ENCODE data around the gene TMEM204.
"Not testable (repeated sequence)": the region's sequence is repeated elsewhere in the genome, so short reads cannot be mapped to it uniquely, and the experiment has no call there.

Gene TMEM204

DNA sequence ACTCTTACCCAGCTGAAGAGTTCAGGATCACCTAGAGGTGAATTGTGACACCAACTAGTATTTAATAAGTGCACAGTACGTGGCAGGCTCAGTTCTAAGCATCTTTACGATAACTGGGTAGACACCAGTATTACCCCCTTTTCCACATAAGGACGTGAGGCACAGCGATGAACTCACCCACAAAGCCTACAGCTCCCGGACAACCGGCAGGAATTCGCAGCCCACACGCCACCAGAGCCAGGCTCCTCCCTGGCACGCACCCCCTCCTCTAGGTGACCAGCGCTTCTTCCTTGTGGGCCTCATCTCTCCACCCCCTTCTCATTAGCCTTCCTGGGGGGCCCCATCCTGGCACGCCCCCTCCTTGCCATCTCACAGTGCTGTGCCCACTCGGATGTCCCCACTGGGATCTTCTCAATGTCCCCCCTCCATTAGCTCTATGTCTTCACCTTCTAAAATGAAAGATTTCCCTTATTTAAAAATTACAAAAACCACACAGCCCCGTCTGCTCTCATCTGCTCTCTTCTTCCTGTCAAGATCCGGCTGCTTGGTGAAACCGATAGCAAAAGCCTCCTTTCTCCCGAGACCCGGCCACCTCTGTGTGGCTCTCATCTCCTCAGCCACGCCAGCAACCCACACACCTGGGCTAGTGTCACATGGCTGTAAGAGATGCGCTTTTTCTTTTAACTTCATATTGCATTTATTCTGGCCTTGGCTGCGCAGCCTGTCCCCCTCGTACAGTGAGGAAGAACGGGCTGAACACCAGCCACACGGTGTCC lies 57.7 kb downstream of the TMEM204 start:
- no peak overlapping the region for H3K27ac ChIP-seq
- no peak for TF ChIP-seq CTCF (conservative IDR thresholded peaks at IDR 0.05)

- H3K27ac ChIP-seq: no peak overlapping the region
- TF ChIP-seq CTCF (conservative IDR thresholded peaks at IDR 0.05): no peak
These were observed 59.0 kb downstream of the TMEM204 start for GRCh38 chr16:1592446-1592845.

DNA sequence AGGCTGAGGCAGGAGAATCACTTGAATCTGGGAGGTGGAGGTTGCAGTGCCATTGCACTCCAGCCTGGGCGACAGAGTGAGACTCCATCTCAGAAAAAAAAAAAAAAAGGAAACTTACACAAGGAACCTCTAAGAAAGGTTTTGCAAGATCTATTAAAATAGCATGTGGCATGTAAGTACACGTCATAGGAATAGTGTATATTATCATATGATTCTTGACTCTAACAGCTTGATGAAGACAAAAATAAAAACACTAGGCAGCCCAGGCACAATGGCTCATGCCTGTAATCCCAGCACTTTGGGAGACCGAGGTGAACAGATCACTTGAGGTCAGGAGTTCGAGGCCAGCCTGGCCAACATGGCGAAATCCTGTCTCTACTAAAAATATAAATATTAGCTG lies 62.0 kb downstream of the TMEM204 start:
- H3K27ac ChIP-seq: not testable (repeated sequence)

GRCh38 chr16:1596516-1596915 lies 63.0 kb downstream of the TMEM204 start:
- no peak overlapping the region for H3K27ac ChIP-seq
- no peak for TF ChIP-seq CTCF (conservative IDR thresholded peaks at IDR 0.05)

DNA sequence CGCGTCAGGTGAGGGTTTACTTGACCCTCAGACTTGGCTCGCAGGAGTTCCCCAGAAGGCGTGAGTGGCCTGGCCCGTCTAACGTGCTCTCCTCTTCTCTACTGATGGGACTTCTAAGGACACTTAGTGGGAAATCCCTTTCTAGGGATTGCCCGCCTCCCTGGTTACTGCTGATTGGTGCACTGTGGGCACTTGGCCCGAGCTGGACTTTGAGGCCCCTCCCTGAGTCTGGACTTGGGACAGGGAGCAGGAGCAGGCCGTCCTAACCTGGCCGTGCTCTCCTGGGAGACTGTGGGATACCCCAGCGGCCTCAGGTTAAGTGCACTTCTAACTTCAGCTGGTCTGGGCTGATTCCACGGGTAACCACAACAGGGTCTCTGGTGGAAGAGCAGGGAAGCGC lies 63.7 kb downstream of the TMEM204 start:
- TF ChIP-seq CTCF (conservative IDR thresholded peaks at IDR 0.05): no peak
- no peak overlapping the region for H3K27ac ChIP-seq

GRCh38 chr16:1601031-1601430 lies 67.6 kb downstream of the TMEM204 start:
- TF ChIP-seq CTCF (conservative IDR thresholded peaks at IDR 0.05): no peak

GRCh38 chr16:1601489-1601888 lies 68.0 kb downstream of the TMEM204 start:
- no peak for TF ChIP-seq CTCF (conservative IDR thresholded peaks at IDR 0.05)
- no peak overlapping the region for H3K27ac ChIP-seq

More at GRCh38 chr16:1601031-1601430, 67.6 kb downstream of the TMEM204 start:
- H3K27ac ChIP-seq: no peak overlapping the region

DNA sequence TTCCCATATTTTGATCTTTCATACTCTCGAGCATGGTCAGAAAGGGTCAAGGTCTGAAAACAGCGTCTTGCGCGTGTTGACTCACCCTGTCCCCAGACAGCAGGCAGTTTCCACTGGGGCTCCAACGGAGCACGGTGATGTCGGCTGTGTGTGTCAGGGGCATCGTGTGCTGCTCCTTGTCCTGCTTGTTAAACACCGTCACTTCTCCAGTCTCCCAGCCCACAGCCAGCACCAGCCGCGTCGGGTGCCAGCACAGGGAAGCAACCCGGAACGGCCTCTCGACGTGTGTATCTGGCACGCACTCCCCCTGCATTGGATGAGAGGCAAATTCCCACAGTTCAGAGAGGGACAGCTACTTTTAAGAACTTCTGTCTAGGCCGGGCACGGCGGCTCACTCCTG lies 68.8 kb downstream of the TMEM204 start:
- no peak overlapping the region for H3K27ac ChIP-seq
- TF ChIP-seq CTCF (conservative IDR thresholded peaks at IDR 0.05): no peak

All from VCaP (cell line).